Activated gamma-delta T cell (primary cell): Measurements from ENCODE around the gene TOX4.

Experiments used
- DNase-seq: peaks from one replicate; lab custom pipeline; 2025; lab: John Stamatoyannopoulos, UW

Gene TOX4

GRCh38 chr14:21503376-21503775 is 26.4 kb downstream of the TOX4 start:
- no peak for DNase-seq

- no peak for DNase-seq
Measured at GRCh38 chr14:21505012-21505553, 28.1 kb downstream of the TOX4 start.

- DNase-seq = no peak
Measured at GRCh38 chr14:21506557-21506956, 29.6 kb downstream of the TOX4 start.

- no peak for DNase-seq
Measured at GRCh38 chr14:21509432-21510143, 32.6 kb downstream of the TOX4 start.

GRCh38 chr14:21510735-21511657 is 34.0 kb downstream of the TOX4 start, which contains the start of gene METTL3:
METTL3 (minus strand) TSS chr14:21511340; CDS start chr14:21511223, 117 bp downstream.
- peak; percentile 20 for DNase-seq

GRCh38 chr14:21514341-21514740 is 37.3 kb downstream of the TOX4 start:
- DNase-seq = no peak

- no peak for DNase-seq
Measured at GRCh38 chr14:21518725-21519124, 41.7 kb downstream of the TOX4 start.

- DNase-seq = no peak
Measured at GRCh38 chr14:21520767-21521166, 43.8 kb downstream of the TOX4 start.

- no peak for DNase-seq
Measured at GRCh38 chr14:21521501-21521900, 44.5 kb downstream of the TOX4 start.

- DNase-seq = no peak
Measured at GRCh38 chr14:21523203-21523602, 46.2 kb downstream of the TOX4 start.

- DNase-seq = no peak
Measured at GRCh38 chr14:21524575-21525490, 47.8 kb downstream of the TOX4 start.

- no peak for DNase-seq
Measured at GRCh38 chr14:21525571-21525961, 48.6 kb downstream of the TOX4 start.

- DNase-seq = peak; percentile 28
Measured at GRCh38 chr14:21525962-21526671, 49.1 kb downstream of the TOX4 start, which contains the start of gene SALL2. SALL2 (minus strand) TSS chr14:21526346; CDS start chr14:21526127, 219 bp downstream.

GRCh38 chr14:21526672-21527317 is 49.8 kb downstream of the TOX4 start:
- no peak for DNase-seq

- no peak for DNase-seq
Measured at GRCh38 chr14:21527318-21527679, 50.3 kb downstream of the TOX4 start.

GRCh38 chr14:21528381-21529348 is 51.7 kb downstream of the TOX4 start:
- no peak for DNase-seq

- DNase-seq = no peak
Measured at GRCh38 chr14:21529515-21529914, 52.5 kb downstream of the TOX4 start.

GRCh38 chr14:21533294-21533693 is 56.3 kb downstream of the TOX4 start:
- no peak for DNase-seq

- no peak for DNase-seq
Measured at GRCh38 chr14:21534576-21534975, 57.6 kb downstream of the TOX4 start.
